ENCODE results near the gene IP6K3.

Gene IP6K3

GRCh38 chr6:33738879-33739278 lies 7.8 kb downstream of the IP6K3 start:
- no peak for DNase-seq

- DNase-seq: no peak
These were observed 8.6 kb downstream of the IP6K3 start for GRCh38 chr6:33738153-33738552.

DNA sequence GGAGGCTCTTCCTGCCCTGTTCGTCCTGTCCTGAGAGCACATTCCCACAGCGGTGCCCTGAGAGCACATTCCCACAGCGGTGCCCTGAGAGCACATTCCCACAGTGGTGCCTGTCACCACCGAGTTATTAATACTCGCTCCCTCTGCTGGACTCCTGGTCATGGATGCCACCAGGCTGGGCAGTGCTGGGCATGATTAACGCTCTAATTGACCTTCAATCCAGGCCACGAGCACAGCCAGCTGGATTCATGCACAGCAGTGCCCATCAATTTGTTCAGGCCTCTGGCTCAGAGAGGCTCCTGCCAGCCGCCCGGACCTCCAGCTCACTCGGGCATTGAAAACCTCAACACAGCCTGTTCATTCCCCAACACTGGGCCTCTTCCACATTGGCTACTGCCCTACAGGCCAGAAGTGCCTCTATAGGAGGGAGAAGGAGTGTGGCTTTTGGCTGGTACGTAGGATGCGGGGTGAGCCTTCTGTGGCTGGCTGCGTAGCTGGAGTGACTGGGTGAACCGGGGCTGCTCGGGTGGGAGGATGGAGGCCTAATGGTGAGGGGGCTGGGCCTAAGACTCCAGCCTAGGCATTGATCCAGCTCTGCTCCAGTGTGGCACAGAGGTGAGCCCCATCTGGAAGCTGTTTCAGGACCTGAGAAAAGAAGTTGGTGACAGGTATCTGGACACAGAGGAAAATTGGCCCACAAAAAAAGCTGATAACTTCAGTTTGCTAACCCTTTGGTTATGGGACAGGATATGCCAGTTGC lies 9.3 kb downstream of the IP6K3 start:
- DNase-seq: no peak

- DNase-seq: no peak
These were observed 11.5 kb downstream of the IP6K3 start for GRCh38 chr6:33735216-33735615.

GRCh38 chr6:33733709-33734007 lies 13.0 kb downstream of the IP6K3 start:
- DNase-seq: no peak

DNA sequence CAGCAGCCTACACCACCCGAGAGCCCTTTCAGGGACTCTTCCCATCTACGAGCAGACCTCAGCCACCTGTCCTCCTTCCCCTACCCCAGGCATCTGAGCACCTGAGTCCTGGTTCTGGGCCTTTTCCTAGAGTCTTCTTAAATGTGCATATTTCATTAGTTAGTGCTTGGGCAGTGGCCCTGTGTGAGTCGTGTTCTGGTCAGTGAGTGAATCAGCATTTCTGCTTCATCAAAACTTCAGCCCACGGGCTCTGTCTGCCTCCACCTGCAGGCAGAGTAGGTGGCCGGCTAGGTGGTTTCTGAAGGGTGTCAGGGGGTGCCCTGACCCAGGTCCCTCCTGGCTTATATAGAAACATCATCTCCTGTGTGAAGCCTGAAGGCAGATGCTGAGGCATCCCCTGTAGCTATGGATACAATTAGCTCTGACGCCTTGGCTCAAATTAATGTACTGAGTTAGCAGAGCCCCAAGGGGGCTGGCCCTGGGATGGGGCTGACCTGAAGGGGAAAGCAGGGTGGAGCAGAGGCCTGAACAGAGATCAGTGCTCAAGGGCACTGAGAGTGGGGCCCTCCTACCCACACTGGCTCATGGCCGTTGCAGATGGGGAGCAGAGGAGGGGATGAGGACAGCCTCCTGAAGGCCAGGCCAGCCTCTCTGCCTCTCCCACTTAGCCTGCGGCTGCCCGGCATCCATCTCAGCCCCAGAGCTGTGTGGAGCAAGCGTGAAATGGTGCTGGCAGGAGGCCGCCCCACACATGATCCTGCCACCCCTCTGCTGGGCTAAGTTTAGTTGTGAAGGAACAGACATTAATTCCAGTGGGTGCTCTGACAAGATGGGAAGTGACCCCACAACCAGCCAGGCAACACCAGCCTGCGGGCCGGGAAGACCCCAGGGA lies 13.6 kb downstream of the IP6K3 start:
- no peak for DNase-seq

GRCh38 chr6:33732385-33732784 lies 14.3 kb downstream of the IP6K3 start:
- no peak for DNase-seq

- no peak for DNase-seq
These were observed 14.9 kb downstream of the IP6K3 start for GRCh38 chr6:33731751-33732282.

DNA sequence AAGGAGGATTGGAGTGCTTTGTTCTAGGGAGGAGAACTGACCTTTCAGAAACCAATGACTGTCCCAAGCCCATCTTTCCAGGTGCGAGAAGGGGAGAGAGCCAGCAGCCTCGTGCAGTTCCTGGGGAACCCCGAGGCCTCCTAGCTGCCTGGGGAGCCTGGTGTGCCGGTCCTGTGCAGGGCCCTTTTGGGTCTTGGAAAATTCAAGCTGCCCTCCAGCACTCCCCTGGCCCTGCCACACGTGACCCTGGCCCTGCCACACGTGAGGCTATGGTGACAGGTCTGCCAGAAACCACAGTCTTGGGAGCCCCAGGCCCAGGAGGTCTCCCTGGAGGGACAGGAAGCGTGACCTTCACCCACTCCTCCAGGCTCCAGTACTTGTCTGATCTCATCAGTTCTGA lies 15.7 kb downstream of the IP6K3 start:
- DNase-seq: no peak

- no peak for DNase-seq
These were observed 16.1 kb downstream of the IP6K3 start for GRCh38 chr6:33730611-33731010.

GRCh38 chr6:33729059-33729458 lies 17.6 kb downstream of the IP6K3 start:
- DNase-seq: no peak

GRCh38 chr6:33728438-33728837 lies 18.3 kb downstream of the IP6K3 start:
- DNase-seq: no peak

DNA sequence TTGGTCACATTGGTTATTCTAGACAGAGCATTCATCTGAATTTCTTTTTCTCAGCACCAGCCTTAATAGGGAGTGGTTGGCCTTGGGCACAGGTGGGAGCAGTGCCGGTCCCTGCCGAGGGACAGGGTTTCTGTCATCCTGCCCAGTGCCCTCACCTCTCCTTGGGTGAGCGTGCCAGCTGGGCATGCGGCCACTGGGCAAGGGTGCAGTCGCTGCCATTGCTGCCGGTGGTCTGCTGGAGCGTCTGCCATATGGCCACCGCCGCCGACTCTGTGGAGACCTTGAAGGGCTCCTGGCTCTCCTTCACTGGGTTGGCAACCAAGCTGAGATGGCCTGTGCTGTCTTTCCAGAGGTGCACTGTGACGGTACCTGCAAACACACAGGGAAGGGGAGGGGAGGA lies 18.8 kb downstream of the IP6K3 start:
- no peak for DNase-seq

- DNase-seq: no peak
These were observed 19.6 kb downstream of the IP6K3 start for GRCh38 chr6:33727126-33727525.

GRCh38 chr6:33726696-33727095 lies 20.0 kb downstream of the IP6K3 start:
- no peak for DNase-seq

GRCh38 chr6:33725891-33726673 lies 20.6 kb downstream of the IP6K3 start:
- no peak for DNase-seq

GRCh38 chr6:33725222-33725621 lies 21.5 kb downstream of the IP6K3 start:
- no peak for DNase-seq

DNA sequence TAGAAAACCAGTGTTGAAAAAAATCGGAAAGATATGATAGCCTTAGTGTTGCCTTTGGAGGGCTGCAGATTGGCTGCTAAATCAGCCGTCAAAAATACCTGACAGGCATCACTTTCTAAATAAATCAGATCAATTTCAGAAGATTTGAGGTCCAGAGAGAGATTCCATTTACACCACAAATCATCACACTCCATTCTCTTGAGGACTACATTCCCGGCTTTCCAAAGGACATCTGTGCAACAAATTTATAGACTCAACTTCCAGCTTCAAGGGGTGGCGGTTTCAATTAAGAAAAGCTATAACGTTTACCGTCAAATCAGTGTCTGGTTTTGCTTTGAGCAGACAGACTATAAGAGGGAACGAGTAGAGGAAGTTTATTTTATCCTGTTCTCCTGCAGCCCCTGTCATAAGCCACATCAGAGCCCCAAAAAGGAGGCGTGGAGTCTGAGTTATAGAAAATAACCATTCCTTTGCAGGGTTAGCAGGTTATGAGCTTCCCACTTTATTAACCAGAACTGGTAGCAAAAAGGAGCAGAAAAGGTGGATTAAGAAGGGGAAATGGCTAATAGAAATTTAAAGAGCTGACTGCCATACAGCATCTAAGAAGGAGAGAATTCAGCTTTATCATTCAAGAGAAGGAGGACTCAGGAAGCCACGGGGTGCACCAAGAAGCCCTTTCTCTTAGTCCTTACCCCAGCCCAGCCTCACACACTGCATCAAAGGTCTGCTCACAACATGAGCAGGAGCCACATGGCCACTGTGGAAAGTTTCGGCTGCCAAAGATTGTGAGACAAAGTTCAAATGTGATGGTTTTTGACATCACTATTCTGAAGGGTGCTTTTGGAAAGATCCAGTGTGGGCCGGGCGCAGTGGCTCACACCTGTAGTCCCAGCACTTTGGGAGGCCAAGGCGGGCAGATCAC lies 22.3 kb downstream of the IP6K3 start:
- no peak for DNase-seq

- no peak for DNase-seq
These were observed 23.2 kb downstream of the IP6K3 start for GRCh38 chr6:33723371-33724085.

- no peak for DNase-seq
These were observed 24.5 kb downstream of the IP6K3 start for GRCh38 chr6:33722103-33722623.

DNA sequence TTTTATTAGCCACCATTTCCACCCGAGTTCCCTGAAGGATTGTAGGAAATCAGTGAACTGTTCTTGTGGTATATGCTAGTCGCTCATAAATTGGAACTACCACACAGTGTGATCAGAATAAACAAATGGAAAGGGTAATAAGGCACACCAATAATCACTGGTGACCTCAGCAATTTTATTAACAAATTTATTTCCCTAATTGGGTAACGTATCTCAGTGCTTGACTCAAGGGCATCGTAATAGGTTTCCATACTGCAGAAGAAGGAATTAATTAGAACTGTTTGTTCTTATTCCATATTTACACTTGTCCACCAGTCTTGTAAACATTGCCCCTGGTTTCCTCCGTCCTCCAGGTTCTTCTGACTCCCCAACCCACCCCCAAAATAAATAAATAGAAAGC lies 25.2 kb downstream of the IP6K3 start:
- DNase-seq: no peak

Measured in COR-L47 (cell line).